Lower leg skin (tissue), 3 donors: ENCODE measurements around the gene GPR161.

ENCODE experiments used
- CTCF ChIP-seq, 3 donors: fragments of 450-650 bp; IDR thresholded peaks; one replicate each; pipeline ENCODE4 v1.5.1; 2016; ENCODE audit warnings: antibody characterized with exemption in 3 of 3, mild to moderate bottlenecking in 3 of 3, moderate library complexity in 2 of 3
- POLR2A ChIP-seq, 2 donors: fragments of 450-650 bp; IDR thresholded peaks; one replicate each; pipeline ENCODE4 v1.6.1; 2016 to 2017; ENCODE audit warnings: antibody characterized with exemption in 2 of 2, mild to moderate bottlenecking in 1 of 2, moderate library complexity in 1 of 2

GRCh38 chr1:168095476-168095875 lies 41.3 kb downstream of the GPR161 start:
- no peak for TF ChIP-seq CTCF (IDR thresholded peaks at IDR 0.05)
- TF ChIP-seq POLR2A (IDR thresholded peaks at IDR 0.05), result no peak
